Gastrocnemius medialis (tissue), 4 donors: ENCODE data around the gene PAPPA. TPM values are rescaled to one million over a fixed set of nuclear protein-coding genes. Genes with fewer than 3 reads are reported as not detected.

Experiments
- ATAC-seq, 2 donors: fragments of 150-250 bp; one replicate each; pipeline ENCODE4 v1.9.1; 2016
- DNase-seq, 2 donors: peaks; one replicate each; pipeline ENCODE4 v3.0.0-alpha.2; 2019
- H3K27ac ChIP-seq, 4 donors: fragments of 200-600 bp; sonication (generic); 1 replicate in 1 of 4; 2 replicates in 3 of 4; pipeline ENCODE4 v1.5.1; 2016 to 2018; ENCODE audit warnings: mild to moderate bottlenecking in 2 of 4, moderate library complexity in 1 of 4
- H3K27me3 ChIP-seq, 3 donors: fragments of 200-600 bp; sonication (generic) in 2 of 3; 1 replicate in 1 of 3; 2 replicates in 2 of 3; pipeline versions ENCODE4 v1.5.1 to v1.6.0; 2016 to 2019; ENCODE audit warnings: mild to moderate bottlenecking in 1 of 3, moderate library complexity in 1 of 3
- H3K36me3 ChIP-seq, 2 donors: fragments of 200-600 bp; sonication (generic) in 1 of 2; one replicate each; pipeline ENCODE4 v1.5.1; 2017 to 2018
- H3K4me1 ChIP-seq, 2 donors: fragments of 200-600 bp; sonication (generic) in 1 of 2; one replicate each; pipeline ENCODE4 v1.5.1; 2016 to 2017; ENCODE audit warnings: mild to moderate bottlenecking in 2 of 2
- H3K4me3 ChIP-seq, 4 donors: fragments of 200-600 bp; sonication (generic) in 3 of 4; 1 replicate in 1 of 4; 2 replicates in 3 of 4; pipeline ENCODE4 v1.5.1; 2016 to 2019; ENCODE audit warnings: mild to moderate bottlenecking in 2 of 4
- H3K9me3 ChIP-seq, 3 donors: fragments of 200-600 bp; sonication (generic) in 2 of 3; 1 replicate in 1 of 3; 2 replicates in 2 of 3; pipeline ENCODE4 v1.5.1; 2016 to 2019
- POLR2A ChIP-seq, 2 donors: fragments of 450-650 bp; IDR thresholded peaks; one replicate each; pipeline ENCODE4 v1.6.1; 2017; ENCODE audit warnings: antibody characterized with exemption in 2 of 2, mild to moderate bottlenecking in 2 of 2, moderate library complexity in 2 of 2
- in situ Hi-C, 4 donors: fragments of 200-750 bp; cut with MboI; loops; one replicate each; pipeline versions ENCODE4 v1.15.0 to v1.8.0; 2017; ENCODE audit warnings: low sequenced_read_pairs in 4 of 4
- intact Hi-C: fragments of 100-400 bp; cut with DNase I; formaldehyde crosslinking; loops from one replicate; pipeline ENCODE4 v1.15.1; 2023; ENCODE audit warnings: low total_unique reads
- total RNA-seq, 4 donors: library from RNA; depleted of rRNA; stranded (reverse); fragments of >200 nt; gene quantifications; one replicate each; pipeline versions ENCODE4 v1.1.0 to v1.2.3, GENCODE V29; 2016
- TF ChIP-seq, protein P1 (sequence below), 5 experiments: fragments of 450-650 bp in 3 of 5; fragments of 200-600 bp in 2 of 5; sonication (generic) in 2 of 5; IDR thresholded peaks in 4 of 5; conservative IDR thresholded peaks in 1 of 5; 1 replicate in 4 of 5; 2 replicates in 1 of 5; pipeline ENCODE4 v1.5.1; 2016 to 2019; ENCODE audit warnings: antibody characterized with exemption in 5 of 5, mild to moderate bottlenecking in 3 of 5, moderate library complexity in 3 of 5

The PAPPA gene
- total RNA-seq, 4 donors from 2014 or later: 0.56 to 2.1 (median 1.4) TPM

DNA sequence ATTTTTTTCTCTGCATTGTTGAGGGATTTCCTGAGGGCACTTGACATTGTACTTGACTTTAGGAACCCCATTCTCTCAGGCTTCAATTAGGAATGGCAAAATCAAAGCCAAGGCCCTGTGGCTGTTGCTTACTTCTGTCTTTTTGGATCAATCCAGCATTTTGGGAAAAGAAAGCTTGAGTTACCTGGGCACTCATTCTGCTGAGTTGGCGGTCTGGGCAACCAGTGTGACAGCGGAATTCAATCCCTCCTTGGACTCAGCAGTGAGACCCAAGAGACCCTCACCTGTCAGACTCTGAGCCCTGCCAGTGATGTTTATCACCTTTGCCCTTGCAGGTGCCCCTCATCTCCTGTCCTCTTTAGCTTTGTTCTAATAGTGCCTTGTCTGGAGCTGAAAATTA lies 225.3 kb downstream of the PAPPA start:
- in situ Hi-C loops: no loop called here
- no peaks in the 10 kb centered on the region for H3K9me3 ChIP-seq

DNA sequence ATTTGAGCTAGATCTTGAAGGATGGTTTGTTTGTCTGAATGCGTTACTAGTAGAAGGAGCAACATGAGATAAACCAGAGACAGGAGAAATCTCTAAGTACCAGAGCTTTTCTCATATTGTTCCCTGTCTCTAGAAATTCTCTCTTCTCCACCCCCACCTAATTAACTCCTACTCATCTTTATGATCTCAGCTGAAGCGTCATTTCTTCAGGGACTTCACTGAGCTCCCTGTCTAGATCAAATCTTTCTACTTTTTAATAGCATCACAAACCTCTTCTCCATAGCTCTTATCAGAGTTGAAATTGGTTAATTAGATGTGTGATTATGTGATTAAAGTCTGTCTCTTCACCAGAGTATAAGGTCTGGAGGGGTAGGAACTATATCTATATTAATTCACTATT lies 226.2 kb downstream of the PAPPA start:
- TF ChIP-seq, protein P1, sequence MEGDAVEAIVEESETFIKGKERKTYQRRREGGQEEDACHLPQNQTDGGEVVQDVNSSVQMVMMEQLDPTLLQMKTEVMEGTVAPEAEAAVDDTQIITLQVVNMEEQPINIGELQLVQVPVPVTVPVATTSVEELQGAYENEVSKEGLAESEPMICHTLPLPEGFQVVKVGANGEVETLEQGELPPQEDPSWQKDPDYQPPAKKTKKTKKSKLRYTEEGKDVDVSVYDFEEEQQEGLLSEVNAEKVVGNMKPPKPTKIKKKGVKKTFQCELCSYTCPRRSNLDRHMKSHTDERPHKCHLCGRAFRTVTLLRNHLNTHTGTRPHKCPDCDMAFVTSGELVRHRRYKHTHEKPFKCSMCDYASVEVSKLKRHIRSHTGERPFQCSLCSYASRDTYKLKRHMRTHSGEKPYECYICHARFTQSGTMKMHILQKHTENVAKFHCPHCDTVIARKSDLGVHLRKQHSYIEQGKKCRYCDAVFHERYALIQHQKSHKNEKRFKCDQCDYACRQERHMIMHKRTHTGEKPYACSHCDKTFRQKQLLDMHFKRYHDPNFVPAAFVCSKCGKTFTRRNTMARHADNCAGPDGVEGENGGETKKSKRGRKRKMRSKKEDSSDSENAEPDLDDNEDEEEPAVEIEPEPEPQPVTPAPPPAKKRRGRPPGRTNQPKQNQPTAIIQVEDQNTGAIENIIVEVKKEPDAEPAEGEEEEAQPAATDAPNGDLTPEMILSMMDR (IDR thresholded peaks at IDR 0.05 in 4 of 5, conservative IDR thresholded peaks at IDR 0.05 in 1 of 5): no peak
- no peak for TF ChIP-seq POLR2A (IDR thresholded peaks at IDR 0.05)
- no peak overlapping the region for H3K4me3 ChIP-seq
- intact Hi-C loops (no loop called here), in situ Hi-C loops (no loop called here)
- DNase-seq (no peak), ATAC-seq (no peak)
- no peaks in the 10 kb centered on the region for H3K27me3 ChIP-seq
- H3K27ac ChIP-seq: no peak overlapping the region
- H3K36me3 ChIP-seq: no peaks in the 10 kb centered on the region
- no peaks in the 10 kb centered on the region for H3K4me1 ChIP-seq
- H3K9me3 ChIP-seq: no peaks in the 10 kb centered on the region

More for the DNA sequence above, 225.3 kb downstream of the PAPPA start:
- Histone ChIP-seq H3K4me1 (no peaks in the 10 kb centered on the region), H3K4me3 (no peak overlapping the region), H3K27me3 (no peaks in the 10 kb centered on the region), H3K36me3 (no peaks in the 10 kb centered on the region), H3K27ac (no peak overlapping the region)
- ATAC-seq: no peak
- TF ChIP-seq, protein P1 (IDR thresholded peaks at IDR 0.05 in 4 of 5, conservative IDR thresholded peaks at IDR 0.05 in 1 of 5): no peak
- no peak for TF ChIP-seq POLR2A (IDR thresholded peaks at IDR 0.05)
- DNase-seq: no peak
- intact Hi-C loops: no loop called here

DNA sequence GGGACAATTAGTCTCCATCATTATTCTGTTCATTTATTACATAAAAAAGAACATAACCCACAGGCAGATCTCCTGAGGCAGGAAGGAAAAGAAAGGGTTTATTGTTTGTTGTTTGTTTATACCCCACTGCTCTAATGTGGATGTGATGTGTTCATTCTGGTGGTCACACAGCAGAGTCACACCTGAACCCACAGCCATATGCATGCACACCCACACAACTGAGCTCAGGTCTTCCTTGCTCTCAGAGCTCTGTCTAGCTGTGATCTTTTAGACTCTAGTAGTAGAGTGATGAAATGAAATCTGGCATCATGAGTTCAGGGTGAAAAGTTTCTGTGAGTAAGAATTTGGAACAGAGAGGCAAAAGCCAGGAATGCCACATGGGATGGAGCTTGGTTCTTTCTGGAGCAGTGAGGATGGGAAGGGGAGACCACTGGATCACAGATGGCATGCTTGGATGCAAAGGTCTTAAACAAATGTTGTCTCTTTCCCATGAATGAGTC lies 227.0 kb downstream of the PAPPA start:
- Histone ChIP-seq H3K27me3 (no peaks in the 10 kb centered on the region), H3K4me3 (no peak overlapping the region), H3K27ac (no peak overlapping the region), H3K9me3 (no peaks in the 10 kb centered on the region), H3K36me3 (no peaks in the 10 kb centered on the region), H3K4me1 (no peaks in the 10 kb centered on the region)
- ATAC-seq: no peak
- intact Hi-C loops (no loop called here), in situ Hi-C loops (no loop called here)
- no peak for DNase-seq
- no peak for TF ChIP-seq POLR2A (IDR thresholded peaks at IDR 0.05)
- TF ChIP-seq, protein P1 (IDR thresholded peaks at IDR 0.05 in 4 of 5, conservative IDR thresholded peaks at IDR 0.05 in 1 of 5): no peak

DNA sequence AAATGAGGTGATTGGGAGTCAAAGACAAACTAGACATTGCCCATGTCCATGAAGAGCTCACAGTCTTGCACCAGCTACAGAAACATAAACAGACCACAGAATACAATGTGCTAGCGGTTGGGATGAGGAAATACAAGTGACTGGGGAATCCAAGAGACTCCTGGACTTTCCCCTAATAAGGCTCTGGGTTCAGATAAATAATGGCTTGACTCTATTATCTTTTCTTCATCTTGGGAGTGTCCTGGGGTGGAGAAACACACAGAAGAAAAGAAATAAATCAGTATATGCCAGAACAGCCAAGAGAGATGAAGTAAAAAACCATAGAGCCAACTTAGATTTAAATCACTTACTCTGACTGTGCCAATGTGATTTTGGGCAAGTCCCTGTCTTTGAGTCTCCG lies 227.8 kb downstream of the PAPPA start:
- Histone ChIP-seq H3K27me3 (no peaks in the 10 kb centered on the region), H3K36me3 (no peaks in the 10 kb centered on the region), H3K27ac (no peak overlapping the region), H3K9me3 (no peaks in the 10 kb centered on the region), H3K4me1 (no peaks in the 10 kb centered on the region), H3K4me3 (no peak overlapping the region)
- TF ChIP-seq POLR2A (IDR thresholded peaks at IDR 0.05): no peak
- TF ChIP-seq, protein P1 (IDR thresholded peaks at IDR 0.05 in 4 of 5, conservative IDR thresholded peaks at IDR 0.05 in 1 of 5): no peak
- intact Hi-C loops (no loop called here), in situ Hi-C loops (no loop called here)
- DNase-seq (no peak), ATAC-seq (no peak)

DNA sequence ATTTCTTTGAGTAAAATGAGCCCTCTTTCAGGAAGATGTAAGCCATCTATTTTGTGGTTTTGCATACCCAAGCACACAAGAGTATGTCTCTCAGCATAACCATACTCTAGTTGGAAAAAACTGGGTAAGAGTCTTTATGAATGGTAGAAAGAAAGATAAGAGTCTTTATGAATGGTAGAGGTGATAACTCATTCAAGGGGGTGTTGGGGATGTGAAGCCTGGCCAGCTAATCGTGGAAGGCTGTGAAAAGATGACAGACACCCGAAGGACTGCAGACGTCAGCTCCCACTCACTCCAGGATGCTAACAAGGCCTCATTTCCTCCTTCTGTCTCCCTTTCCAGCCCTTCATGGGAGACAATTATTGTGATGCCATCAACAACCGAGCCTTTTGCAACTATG lies 228.5 kb downstream of the PAPPA start:
- DNase-seq (no peak), ATAC-seq (no peak)
- Histone ChIP-seq H3K4me3 (no peak overlapping the region), H3K4me1 (no peaks in the 10 kb centered on the region), H3K27ac (no peak overlapping the region), H3K36me3 (no peaks in the 10 kb centered on the region), H3K27me3 (no peaks in the 10 kb centered on the region), H3K9me3 (no peaks in the 10 kb centered on the region)
- intact Hi-C loops: no loop called here
- no peak for TF ChIP-seq POLR2A (IDR thresholded peaks at IDR 0.05)
- TF ChIP-seq, protein P1 (IDR thresholded peaks at IDR 0.05 in 4 of 5, conservative IDR thresholded peaks at IDR 0.05 in 1 of 5): no peak
- in situ Hi-C loops: no loop called here
